Body of pancreas (tissue), 4 donors: ENCODE measurements around the gene PACS2. TPM values are rescaled to one million over a fixed set of nuclear protein-coding genes. Genes with fewer than 3 reads are reported as not detected.

Experiments
- ATAC-seq: fragments of 150-250 bp; one replicate; pipeline ENCODE4 v1.9.1; 2016
- DNase-seq, 4 donors: peaks; one replicate each; pipeline ENCODE4 v3.0.0-alpha.2; 2019
- H3K27ac ChIP-seq, 4 donors: fragments of 200-600 bp; sonication (generic); 1 replicate in 3 of 4; 2 replicates in 1 of 4; pipeline versions ENCODE4 v1.5.1 to v1.6.1; 2016 to 2019; ENCODE audit warnings: mild to moderate bottlenecking in 1 of 4, mixed read lengths in 1 of 4, moderate library complexity in 1 of 4
- H3K27me3 ChIP-seq, 2 donors: fragments of 200-600 bp; sonication (generic); one replicate each; pipeline ENCODE4 v1.6.0; 2016; ENCODE audit warnings: mild to moderate bottlenecking in 1 of 2
- H3K36me3 ChIP-seq, 2 donors: fragments of 200-600 bp; sonication (generic); replicated peaks in 1 of 2; 2 replicates each; pipeline ENCODE4 v1.5.1; 2016; ENCODE audit warnings: low read depth in 2 of 2; ENCODE audit not compliant: insufficient read depth in 1 of 2
- H3K4me1 ChIP-seq: fragments of 200-600 bp; sonication (generic); one replicate; pipeline ENCODE4 v1.6.0; 2016
- H3K4me3 ChIP-seq, 2 donors: fragments of 200-600 bp; sonication (generic); 1 replicate in 1 of 2; 2 replicates in 1 of 2; pipeline ENCODE4 v1.5.1; 2016 to 2019
- H3K9me3 ChIP-seq, 3 donors: fragments of 200-600 bp; sonication (generic); 1 replicate in 2 of 3; 2 replicates in 1 of 3; pipeline ENCODE4 v1.5.1; 2016
- POLR2A ChIP-seq, 3 donors: fragments of 450-650 bp; IDR thresholded peaks; one replicate each; pipeline ENCODE4 v1.6.1; 2016; ENCODE audit warnings: antibody characterized with exemption in 3 of 3, mild to moderate bottlenecking in 2 of 3
- WGBS, 2 donors: methylation state at CpG; one replicate each; pipeline ENCODE4 v1.1.5; 2017; 5-methylcytosine and 5-hydroxymethylcytosine counted together
- intact Hi-C: fragments of 100-400 bp; cut with DNase I; formaldehyde crosslinking; loops from one replicate; pipeline ENCODE4 v1.15.1; 2023
- total RNA-seq, 2 donors: library from RNA; depleted of rRNA; stranded (reverse); fragments of >200 nt; gene quantifications; one replicate each; pipeline ENCODE4 v1.1.0, GENCODE V29; 2016
- TF ChIP-seq, protein P1 (sequence below), 7 experiments: fragments of 450-650 bp in 4 of 7; fragments of 200-600 bp in 3 of 7; sonication (generic) in 3 of 7; IDR thresholded peaks; one replicate each; pipeline ENCODE4 v1.5.1; 2016 to 2019; ENCODE audit warnings: antibody characterized with exemption in 7 of 7

PACS2 gene
- total RNA-seq, 2 donors from 2014 or later: 56.6 to 102 TPM

DNA sequence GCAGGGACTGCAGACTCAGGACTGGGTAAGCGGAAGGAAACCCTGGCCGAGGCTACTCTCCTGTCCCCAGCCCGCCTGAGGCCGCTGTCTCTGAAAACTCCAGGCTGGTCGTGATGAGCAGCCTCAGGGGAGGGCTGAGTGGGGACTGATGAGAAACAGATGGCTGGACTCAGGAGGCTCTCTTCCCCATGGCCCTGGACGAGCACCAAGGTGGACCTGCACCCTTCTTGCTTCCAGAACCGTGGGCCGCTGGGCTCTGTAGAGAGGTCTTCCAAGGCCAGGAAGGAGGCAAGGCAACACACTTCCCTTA is 84.9 kb downstream of the PACS2 start:
- ATAC-seq (no peak), DNase-seq (no peak)
- H3K36me3 ChIP-seq: no peaks in the 10 kb centered on the region
- no peak overlapping the region for H3K27ac ChIP-seq
- intact Hi-C loops: no loop called here
- H3K9me3 ChIP-seq: no peaks in the 10 kb centered on the region
- peaks cover 24% of the 10 kb centered on the region for H3K4me1 ChIP-seq
- no peaks in the 10 kb centered on the region for H3K27me3 ChIP-seq
- no peak for TF ChIP-seq POLR2A (IDR thresholded peaks at IDR 0.05)
- TF ChIP-seq, protein P1, sequence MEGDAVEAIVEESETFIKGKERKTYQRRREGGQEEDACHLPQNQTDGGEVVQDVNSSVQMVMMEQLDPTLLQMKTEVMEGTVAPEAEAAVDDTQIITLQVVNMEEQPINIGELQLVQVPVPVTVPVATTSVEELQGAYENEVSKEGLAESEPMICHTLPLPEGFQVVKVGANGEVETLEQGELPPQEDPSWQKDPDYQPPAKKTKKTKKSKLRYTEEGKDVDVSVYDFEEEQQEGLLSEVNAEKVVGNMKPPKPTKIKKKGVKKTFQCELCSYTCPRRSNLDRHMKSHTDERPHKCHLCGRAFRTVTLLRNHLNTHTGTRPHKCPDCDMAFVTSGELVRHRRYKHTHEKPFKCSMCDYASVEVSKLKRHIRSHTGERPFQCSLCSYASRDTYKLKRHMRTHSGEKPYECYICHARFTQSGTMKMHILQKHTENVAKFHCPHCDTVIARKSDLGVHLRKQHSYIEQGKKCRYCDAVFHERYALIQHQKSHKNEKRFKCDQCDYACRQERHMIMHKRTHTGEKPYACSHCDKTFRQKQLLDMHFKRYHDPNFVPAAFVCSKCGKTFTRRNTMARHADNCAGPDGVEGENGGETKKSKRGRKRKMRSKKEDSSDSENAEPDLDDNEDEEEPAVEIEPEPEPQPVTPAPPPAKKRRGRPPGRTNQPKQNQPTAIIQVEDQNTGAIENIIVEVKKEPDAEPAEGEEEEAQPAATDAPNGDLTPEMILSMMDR (IDR thresholded peaks at IDR 0.05): no peak
- H3K4me3 ChIP-seq: no peak overlapping the region
- 88% methylated on average over 8 of the region's 8 CpGs; no CpG with 5 or more reads in 1 of the 2 donors for WGBS, 2 donors

DNA sequence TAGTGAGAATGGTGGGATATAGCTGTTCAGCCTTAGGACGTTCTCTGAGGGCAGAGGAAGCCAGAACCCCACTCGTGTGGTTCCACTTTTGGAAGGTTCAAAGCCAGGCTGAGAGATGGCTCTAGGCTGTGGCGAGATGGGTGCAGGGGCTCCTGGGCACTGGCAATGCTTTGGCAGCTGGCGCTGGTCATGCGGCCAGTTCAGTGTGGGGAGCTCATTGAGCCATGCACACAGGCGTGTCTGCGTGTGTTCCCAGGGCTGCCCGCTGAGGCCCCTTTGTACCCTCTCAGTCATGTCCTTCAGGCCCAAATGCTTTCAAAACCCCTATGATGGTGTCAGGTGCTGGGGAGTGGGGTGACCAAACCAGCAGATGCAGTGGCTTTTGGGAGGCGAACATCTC is 85.5 kb downstream of the PACS2 start:
- no peaks in the 10 kb centered on the region for H3K27me3 ChIP-seq
- no peaks in the 10 kb centered on the region for H3K36me3 ChIP-seq
- DNase-seq (no peak), ATAC-seq (no peak)
- no peak for TF ChIP-seq POLR2A (IDR thresholded peaks at IDR 0.05)
- TF ChIP-seq, protein P1 (IDR thresholded peaks at IDR 0.05): no peak
- intact Hi-C loops: no loop called here
- WGBS, 2 donors: 80 to 99% methylated on average over 1 to 9 of the region's 9 CpGs
- H3K4me1 ChIP-seq: peaks cover 24% of the 10 kb centered on the region
- no peak overlapping the region for H3K4me3 ChIP-seq
- no peaks in the 10 kb centered on the region for H3K9me3 ChIP-seq
- no peak overlapping the region for H3K27ac ChIP-seq

DNA sequence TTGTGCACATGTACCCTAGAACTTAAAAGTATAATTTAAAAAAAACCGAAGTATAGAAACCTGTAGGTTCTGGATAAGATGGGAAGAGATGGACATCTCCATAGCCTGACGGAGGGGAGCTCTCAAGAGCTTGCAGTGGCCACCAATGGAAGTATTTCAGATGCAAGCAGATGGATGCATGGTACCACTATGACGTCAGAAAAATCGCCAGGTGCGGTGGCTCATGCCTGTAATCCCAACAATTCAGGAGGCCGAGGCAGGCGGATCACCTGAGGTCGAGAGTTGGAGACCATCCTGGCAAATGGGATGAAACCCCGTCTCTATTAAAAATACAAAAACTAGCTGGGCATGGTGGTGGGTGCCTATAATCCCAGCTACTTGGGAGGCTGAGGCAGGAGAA is 87.2 kb downstream of the PACS2 start:
- TF ChIP-seq POLR2A (IDR thresholded peaks at IDR 0.05): no peak
- TF ChIP-seq, protein P1 (IDR thresholded peaks at IDR 0.05): no peak
- Histone ChIP-seq H3K4me1 (peaks cover 24% of the 10 kb centered on the region), H3K36me3 (no peaks in the 10 kb centered on the region), H3K4me3 (no peak overlapping the region), H3K27ac (no peak overlapping the region), H3K27me3 (no peaks in the 10 kb centered on the region), H3K9me3 (no peaks in the 10 kb centered on the region)
- DNase-seq (no peak), ATAC-seq (no peak)
- 92 to 96% methylated on average over 9 of the region's 9 CpGs for WGBS, 2 donors
- intact Hi-C loops: no loop called here

DNA sequence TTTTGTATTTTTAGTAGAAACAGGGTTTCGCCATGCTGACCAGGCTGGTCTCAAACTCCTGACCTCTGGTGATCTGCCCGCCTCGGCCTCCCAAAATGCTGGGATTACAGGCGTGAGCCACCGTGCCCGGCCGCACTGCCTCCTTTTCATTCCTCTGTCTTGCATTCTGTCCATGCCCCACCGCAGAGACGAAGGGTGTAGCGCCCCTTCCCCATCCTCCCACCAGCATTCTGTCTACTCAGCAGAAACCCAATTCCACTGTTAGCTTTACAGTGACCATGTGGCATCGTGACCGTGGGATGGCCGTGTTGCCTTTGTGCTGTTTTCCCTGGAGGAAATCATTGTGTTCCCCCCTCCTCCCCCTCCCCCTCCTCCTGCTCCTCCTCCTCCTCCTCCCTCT is 94.0 kb downstream of the PACS2 start:
- peaks cover 12% of the 10 kb centered on the region for H3K4me1 ChIP-seq
- no peak for DNase-seq
- no peak overlapping the region for H3K27ac ChIP-seq
- H3K9me3 ChIP-seq: no peaks in the 10 kb centered on the region
- no peak for ATAC-seq
- H3K27me3 ChIP-seq: no peaks in the 10 kb centered on the region
- H3K36me3 ChIP-seq: no peaks in the 10 kb centered on the region
- intact Hi-C loops: no loop called here
- no peak overlapping the region for H3K4me3 ChIP-seq
- TF ChIP-seq POLR2A (IDR thresholded peaks at IDR 0.05): no peak
- TF ChIP-seq, protein P1 (IDR thresholded peaks at IDR 0.05): no peak
- 93 to 94% methylated on average over 13 of the region's 13 CpGs for WGBS, 2 donors

DNA sequence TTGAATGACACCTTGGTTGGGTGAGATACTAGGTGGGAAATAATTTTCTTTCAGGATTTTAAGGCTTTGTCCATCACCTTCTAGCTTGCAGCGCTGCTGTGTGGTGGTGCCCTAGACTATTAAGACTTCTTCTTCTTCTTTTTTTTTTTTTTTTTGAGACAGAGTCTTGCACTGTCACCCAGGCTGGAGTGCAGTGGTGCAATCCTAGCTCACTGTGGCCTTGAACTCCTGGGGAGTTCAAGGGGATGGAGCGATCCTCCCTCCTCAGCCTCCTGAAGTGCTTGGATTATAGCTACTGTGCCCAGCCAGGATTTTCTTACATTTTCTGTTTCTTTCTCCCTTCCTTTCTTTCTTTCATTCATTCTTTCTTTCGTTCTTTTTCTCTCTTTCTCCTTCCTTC is 94.8 kb downstream of the PACS2 start:
- H3K27me3 ChIP-seq: no peaks in the 10 kb centered on the region
- 74 to 84% methylated on average over 3 of the region's 3 CpGs for WGBS, 2 donors
- H3K9me3 ChIP-seq: no peaks in the 10 kb centered on the region
- no peak overlapping the region for H3K4me3 ChIP-seq
- peaks cover 13% of the 10 kb centered on the region for H3K4me1 ChIP-seq
- no peak for ATAC-seq
- TF ChIP-seq, protein P1 (IDR thresholded peaks at IDR 0.05): no peak
- no peak for TF ChIP-seq POLR2A (IDR thresholded peaks at IDR 0.05)
- intact Hi-C loops: no loop called here
- no peak for DNase-seq
- no peak overlapping the region for H3K27ac ChIP-seq
- no peaks in the 10 kb centered on the region for H3K36me3 ChIP-seq
